T-helper 2 cell treated with Interferon-gamma antibody and Interleukin-4, amounts not matched to agents 5 μg/mL and 100 μg/mL, for 36 hours (primary cell): ENCODE measurements around the gene KLHL36.

ENCODE experiments used
- DNase-seq: peaks from one replicate; pipeline ENCODE4 v3.0.0; 2021; ENCODE audit warnings: low spot score
- H3K27ac Mint-ChIP-seq: one replicate; pipeline ENCODE4 v1.8.0; 2021; ENCODE audit warnings: mild to moderate bottlenecking, mixed read lengths
- H3K27me3 Mint-ChIP-seq: one replicate; pipeline ENCODE4 v1.8.0; 2021; ENCODE audit warnings: low read depth, mixed read lengths
- H3K36me3 Mint-ChIP-seq: one replicate; pipeline ENCODE4 v1.8.0; 2021; ENCODE audit warnings: low read depth, mixed read lengths
- H3K4me1 Mint-ChIP-seq: one replicate; pipeline ENCODE4 v1.8.0; 2021; ENCODE audit warnings: low read depth, mixed read lengths
- H3K4me3 Mint-ChIP-seq: one replicate; pipeline ENCODE4 v1.8.0; 2022; ENCODE audit warnings: mild to moderate bottlenecking, moderate library complexity, mixed read lengths
- H3K9me3 Mint-ChIP-seq: one replicate; pipeline ENCODE4 v1.8.0; 2021; ENCODE audit warnings: mixed read lengths

KLHL36 gene

GRCh38 chr16:84647828-84648594 is at the start of gene KLHL36:
Gene KLHL36, plus strand, starts transcription at chr16:84648511. Its CDS starts 2,357 bp downstream, at chr16:84650868.
- peak; percentile 84 for DNase-seq
- Mint-ChIP-seq H3K9me3 (no peaks in the 10 kb centered on the region), H3K36me3 (peaks cover 26% of the 10 kb centered on the region), H3K4me1 (peaks cover 38% of the 10 kb centered on the region), H3K27ac (peak within 1 kb of the TSS; percentile 80), H3K27me3 (peaks cover 23% of the 10 kb centered on the region), H3K4me3 (peak within 1 kb of the TSS; percentile 82)

DNA sequence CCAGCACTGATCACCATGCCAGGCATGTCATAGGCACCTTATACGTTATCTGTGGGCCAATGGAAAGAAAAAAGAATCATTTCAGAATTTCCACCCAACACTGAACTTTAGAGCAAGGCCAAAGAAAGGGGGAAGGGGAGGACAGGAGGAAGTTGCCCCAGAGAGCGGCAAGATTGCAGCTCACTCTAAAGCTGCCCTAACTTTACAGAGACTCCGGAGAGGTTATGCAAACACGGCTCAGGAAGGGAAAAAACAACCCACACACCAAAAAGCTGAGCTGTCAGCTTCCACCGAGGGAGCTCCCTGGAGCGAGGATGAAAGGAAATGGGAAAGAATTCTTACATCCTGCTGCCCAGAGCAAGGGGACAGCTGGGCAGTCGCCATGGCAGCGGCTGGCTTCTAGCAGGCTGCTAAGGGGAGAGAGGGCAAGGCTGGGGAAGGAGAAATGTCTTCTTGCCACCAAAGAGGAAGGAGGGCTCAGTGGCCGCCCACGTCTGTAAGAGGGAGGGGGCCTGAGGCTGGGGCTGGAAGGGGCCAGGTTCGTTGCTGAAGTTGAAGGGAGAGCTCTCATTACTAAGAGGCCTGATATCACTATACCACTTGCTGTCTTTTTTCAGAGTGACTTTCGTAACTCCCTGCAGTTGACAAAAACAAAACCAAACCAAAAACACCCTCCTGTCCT is 48.6 kb upstream of the KLHL36 start:
- Mint-ChIP-seq H3K9me3 (no peaks in the 10 kb centered on the region), H3K4me1 (peaks cover 76% of the 10 kb centered on the region), H3K36me3 (peaks cover 75% of the 10 kb centered on the region), H3K4me3 (peak overlapping the region; percentile 87), H3K27ac (peak overlapping the region; percentile 94), H3K27me3 (no peaks in the 10 kb centered on the region)
- DNase-seq, result peak; percentile 84

DNA sequence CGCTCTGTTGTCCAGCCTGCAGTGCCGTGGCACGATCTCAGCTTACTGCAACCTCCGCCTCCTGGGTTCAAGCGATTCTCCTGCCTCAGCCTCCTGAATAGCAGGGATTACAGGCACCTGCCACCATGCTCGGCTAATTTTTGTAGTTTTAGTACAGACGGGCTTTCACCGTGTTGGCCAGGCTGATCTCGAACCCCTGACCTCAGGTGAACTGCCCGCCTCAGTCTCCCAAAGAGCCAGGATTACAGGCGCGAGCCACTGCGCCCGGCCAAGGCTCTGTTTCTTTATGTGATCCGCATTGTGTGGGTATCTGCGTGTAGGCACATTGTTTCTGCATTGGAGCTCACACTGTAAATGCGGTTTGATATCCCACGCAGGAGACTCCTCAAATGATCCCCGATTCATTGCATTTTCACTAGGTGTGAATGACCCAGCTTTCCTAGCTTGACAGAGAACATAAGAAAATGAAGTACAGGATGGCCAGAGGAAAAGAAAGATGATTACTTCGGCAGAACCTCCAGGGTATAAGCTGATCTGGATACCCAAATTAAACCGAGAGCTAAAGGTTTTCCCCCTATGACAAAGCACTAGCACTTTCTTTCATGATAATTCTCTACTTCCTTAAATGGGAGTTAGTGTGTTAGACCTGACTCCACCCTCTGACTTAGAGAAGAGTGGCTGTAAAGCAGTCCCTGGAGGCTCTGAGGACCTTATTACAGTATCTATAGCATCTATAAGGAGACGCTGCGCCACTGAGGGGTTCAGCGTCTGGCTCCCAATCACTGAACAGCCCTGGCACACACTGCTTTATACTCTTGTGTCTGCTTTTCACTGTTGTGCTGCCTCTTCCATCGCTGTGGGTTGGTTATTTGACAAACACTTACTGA is 47.7 kb upstream of the KLHL36 start:
- DNase-seq, result peak; percentile 48
- H3K4me3 Mint-ChIP-seq, result peak overlapping the region; percentile 87
- peaks cover 76% of the 10 kb centered on the region for H3K36me3 Mint-ChIP-seq
- H3K4me1 Mint-ChIP-seq, result peaks cover 75% of the 10 kb centered on the region
- H3K9me3 Mint-ChIP-seq, result no peaks in the 10 kb centered on the region
- H3K27me3 Mint-ChIP-seq, result no peaks in the 10 kb centered on the region
- H3K27ac Mint-ChIP-seq, result peak overlapping the region; percentile 94

- Mint-ChIP-seq H3K4me3 (peak overlapping the region; percentile 63), H3K4me1 (peaks cover 79% of the 10 kb centered on the region), H3K9me3 (no peaks in the 10 kb centered on the region), H3K27me3 (no peaks in the 10 kb centered on the region), H3K36me3 (peaks cover 75% of the 10 kb centered on the region), H3K27ac (peak overlapping the region; percentile 85)
- no peak for DNase-seq
These were observed 45.0 kb upstream of the KLHL36 start for GRCh38 chr16:84603140-84603816.

- peaks cover 82% of the 10 kb centered on the region for H3K4me1 Mint-ChIP-seq
- no peak for DNase-seq
- H3K9me3 Mint-ChIP-seq, result no peaks in the 10 kb centered on the region
- H3K4me3 Mint-ChIP-seq, result no peak overlapping the region
- no peaks in the 10 kb centered on the region for H3K27me3 Mint-ChIP-seq
- peaks cover 78% of the 10 kb centered on the region for H3K36me3 Mint-ChIP-seq
- peak overlapping the region; percentile 90 for H3K27ac Mint-ChIP-seq
These were observed 44.4 kb upstream of the KLHL36 start for GRCh38 chr16:84603940-84604339.

GRCh38 chr16:84604477-84605013 is 43.8 kb upstream of the KLHL36 start:
- Mint-ChIP-seq H3K4me1 (peaks cover 81% of the 10 kb centered on the region), H3K27ac (peak overlapping the region; percentile 90), H3K27me3 (no peaks in the 10 kb centered on the region), H3K4me3 (peak overlapping the region; percentile 65), H3K36me3 (peaks cover 79% of the 10 kb centered on the region), H3K9me3 (no peaks in the 10 kb centered on the region)
- DNase-seq, result no peak

GRCh38 chr16:84605339-84605848 is 42.9 kb upstream of the KLHL36 start:
- H3K36me3 Mint-ChIP-seq, result peaks cover 80% of the 10 kb centered on the region

DNA sequence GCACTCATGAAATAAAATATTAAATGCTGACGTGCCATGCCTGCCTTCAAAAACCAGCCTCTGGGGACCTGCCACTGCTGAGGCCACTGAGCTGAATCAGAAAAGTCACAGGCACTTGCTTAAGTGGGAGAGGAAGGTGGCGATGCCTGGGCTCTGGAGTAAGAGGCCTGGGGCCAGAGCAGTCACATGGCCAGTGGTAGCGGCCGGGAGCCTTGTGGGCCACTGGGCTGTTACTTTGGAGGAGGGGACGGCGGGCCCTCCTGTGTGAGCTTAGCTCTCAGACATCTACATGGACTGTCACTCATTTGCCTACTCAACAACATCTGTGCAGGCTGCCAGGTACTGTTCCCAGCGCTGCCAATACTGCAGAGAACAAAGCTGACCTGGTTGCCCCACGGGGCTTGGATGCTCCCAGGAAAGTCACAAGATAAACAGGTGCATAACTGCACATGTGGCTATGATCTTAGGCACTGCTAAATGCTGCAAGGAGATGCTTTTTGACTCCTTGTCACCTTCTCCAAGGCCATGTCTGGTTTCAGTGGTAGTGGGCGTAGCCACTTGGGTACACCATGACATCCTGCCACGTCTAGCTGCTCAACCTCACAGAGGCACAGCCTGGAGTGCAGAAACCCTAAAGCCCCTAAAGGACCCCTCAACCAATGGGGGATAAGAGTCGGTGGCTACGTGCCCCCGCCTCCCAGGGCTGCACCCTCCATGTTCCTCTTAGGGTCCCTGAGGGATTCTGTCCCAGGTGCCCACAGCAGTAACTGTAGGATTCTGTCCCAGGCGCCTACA is 42.0 kb upstream of the KLHL36 start:
- H3K27ac Mint-ChIP-seq, result peak overlapping the region; percentile 95
- peak; percentile 50 for DNase-seq
- peaks cover 81% of the 10 kb centered on the region for H3K4me1 Mint-ChIP-seq
- no peaks in the 10 kb centered on the region for H3K27me3 Mint-ChIP-seq
- H3K36me3 Mint-ChIP-seq, result peaks cover 80% of the 10 kb centered on the region
- H3K9me3 Mint-ChIP-seq, result peaks cover 10% of the 10 kb centered on the region
- peak overlapping the region; percentile 88 for H3K4me3 Mint-ChIP-seq

More at GRCh38 chr16:84605339-84605848, 42.9 kb upstream of the KLHL36 start:
- no peak for DNase-seq
- Mint-ChIP-seq H3K4me3 (peak overlapping the region; percentile 53), H3K9me3 (peaks cover 3% of the 10 kb centered on the region), H3K27ac (peak overlapping the region; percentile 95), H3K27me3 (no peaks in the 10 kb centered on the region), H3K4me1 (peaks cover 81% of the 10 kb centered on the region)

DNA sequence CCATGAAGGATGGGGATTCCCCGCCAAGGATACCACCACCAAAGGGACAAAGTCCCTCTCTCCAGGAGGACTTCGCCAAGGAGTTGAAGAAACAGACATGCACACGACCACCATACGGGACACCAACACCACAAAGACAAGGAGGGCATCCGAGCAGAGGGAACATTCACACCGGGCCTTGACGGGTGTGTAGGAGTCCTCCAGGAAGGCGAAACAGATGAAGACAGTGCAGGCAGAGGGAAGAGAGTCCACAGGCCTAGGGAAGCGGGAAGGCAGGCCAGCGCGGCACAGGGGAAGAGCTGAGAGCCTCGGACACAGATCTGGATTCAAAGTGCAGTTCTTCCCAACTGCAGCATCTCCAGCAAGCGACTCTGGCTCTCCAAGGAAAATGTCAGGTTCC is 41.2 kb upstream of the KLHL36 start:
- H3K4me1 Mint-ChIP-seq, result peaks cover 81% of the 10 kb centered on the region
- H3K36me3 Mint-ChIP-seq, result peaks cover 82% of the 10 kb centered on the region
- no peak for DNase-seq
- H3K27me3 Mint-ChIP-seq, result no peaks in the 10 kb centered on the region
- H3K9me3 Mint-ChIP-seq, result peaks cover 10% of the 10 kb centered on the region
- H3K27ac Mint-ChIP-seq, result peak overlapping the region; percentile 95
- H3K4me3 Mint-ChIP-seq, result peak overlapping the region; percentile 88

DNA sequence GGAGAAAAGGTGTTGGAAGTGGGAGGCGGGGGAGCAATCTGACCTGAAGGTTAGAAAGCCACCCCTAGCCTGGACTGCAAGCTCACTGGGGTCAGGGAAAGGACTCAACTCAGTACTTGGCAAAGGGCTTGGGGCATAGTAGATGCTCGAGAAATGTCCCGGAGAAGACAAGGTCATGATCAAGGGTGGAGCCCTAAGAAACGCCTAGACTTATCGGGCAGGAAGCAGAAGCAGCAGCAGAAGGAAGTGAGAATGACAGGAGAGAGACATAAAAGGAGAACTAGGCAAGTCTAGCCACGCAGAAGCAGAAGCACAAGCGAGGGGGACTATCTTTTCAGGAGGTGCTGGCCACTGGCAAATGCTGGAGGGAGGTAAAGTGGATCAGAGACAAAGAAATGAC is 40.6 kb upstream of the KLHL36 start:
- Mint-ChIP-seq H3K27me3 (no peaks in the 10 kb centered on the region), H3K4me1 (peaks cover 84% of the 10 kb centered on the region), H3K27ac (peak overlapping the region; percentile 95), H3K9me3 (peaks cover 10% of the 10 kb centered on the region), H3K36me3 (peaks cover 85% of the 10 kb centered on the region), H3K4me3 (peak overlapping the region; percentile 88)
- DNase-seq, result no peak

DNA sequence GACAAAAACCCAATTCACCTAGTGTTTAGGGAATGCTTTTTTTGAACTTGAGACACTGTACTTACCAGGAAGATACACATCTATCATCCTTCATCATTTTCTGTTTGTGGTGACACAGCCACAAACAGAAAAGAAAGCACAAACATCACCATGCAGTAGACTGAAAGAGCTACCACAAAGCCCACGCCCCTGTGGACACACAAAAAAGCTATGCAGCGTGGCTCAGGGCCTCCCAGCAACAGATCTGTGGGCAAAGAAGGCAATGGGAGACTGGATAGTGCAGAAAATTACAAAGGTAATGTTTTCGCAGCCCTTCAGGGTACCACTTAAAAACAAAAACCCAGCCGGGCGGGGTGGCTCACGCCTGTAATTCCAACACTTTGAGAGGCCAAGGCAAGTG is 40.0 kb upstream of the KLHL36 start:
- peak overlapping the region; percentile 95 for H3K27ac Mint-ChIP-seq

GRCh38 chr16:84609563-84610177 is 38.6 kb upstream of the KLHL36 start:
- Mint-ChIP-seq H3K36me3 (peaks cover 89% of the 10 kb centered on the region), H3K9me3 (peaks cover 10% of the 10 kb centered on the region), H3K4me1 (peaks cover 86% of the 10 kb centered on the region), H3K4me3 (peak overlapping the region; percentile 88), H3K27me3 (no peaks in the 10 kb centered on the region), H3K27ac (peak overlapping the region; percentile 95)
- no peak for DNase-seq

More for the DNA sequence above, 40.0 kb upstream of the KLHL36 start:
- H3K4me3 Mint-ChIP-seq, result peak overlapping the region; percentile 88
- peak; percentile 67 for DNase-seq
- H3K27me3 Mint-ChIP-seq, result no peaks in the 10 kb centered on the region
- peaks cover 82% of the 10 kb centered on the region for H3K4me1 Mint-ChIP-seq
- peaks cover 84% of the 10 kb centered on the region for H3K36me3 Mint-ChIP-seq
- H3K9me3 Mint-ChIP-seq, result peaks cover 10% of the 10 kb centered on the region
